Endodermal cell (in vitro differentiated cells): ENCODE results near the gene UBE2I. TPM values are rescaled to one million over a fixed set of nuclear protein-coding genes. Genes with fewer than 3 reads are reported as not detected.

ENCODE experiments used
- DNase-seq: peaks from one replicate; pipeline ENCODE4 v3.0.0-alpha.2; 2017
- H3K27ac ChIP-seq: 2 replicates; pipeline ENCODE4 v1.5.1; 2013; ENCODE audit warnings: mild to moderate bottlenecking, low read depth, low read length, moderate library complexity
- H3K27me3 ChIP-seq: 2 replicates; pipeline ENCODE4 v1.6.1; 2013; ENCODE audit warnings: mild to moderate bottlenecking, low read length, moderate library complexity; ENCODE audit not compliant: insufficient read depth, control insufficient read depth, poor library complexity, severe bottlenecking
- H3K36me3 ChIP-seq: 2 replicates; pipeline ENCODE4 v1.7.0; 2013; ENCODE audit warnings: mild to moderate bottlenecking, low read length, moderate library complexity; ENCODE audit not compliant: control insufficient read depth, insufficient read depth
- H3K4me1 ChIP-seq: one replicate; pipeline ENCODE4 v1.7.0; 2013; ENCODE audit warnings: low read length; ENCODE audit not compliant: control insufficient read depth, insufficient read depth
- H3K4me3 ChIP-seq: 2 replicates; pipeline ENCODE4 v1.5.1; 2013; ENCODE audit warnings: mild to moderate bottlenecking, low read length, moderate library complexity
- H3K9ac ChIP-seq: 2 replicates; pipeline ENCODE4 v1.6.1; 2013; ENCODE audit warnings: mild to moderate bottlenecking, low read length, moderate library complexity; ENCODE audit not compliant: poor library complexity, severe bottlenecking; ENCODE audit errors: extremely low read depth
- H3K9me3 ChIP-seq: 2 replicates; pipeline ENCODE4 v1.6.1; 2013; ENCODE audit warnings: mild to moderate bottlenecking, low read length, moderate library complexity; ENCODE audit not compliant: control insufficient read depth
- H3K27ac Mint-ChIP-seq: 2 replicates; pipeline ENCODE4 v1.8.0; 2020; ENCODE audit warnings: mixed read lengths
- H3K27me3 Mint-ChIP-seq: 2 replicates; pipeline ENCODE4 v1.8.0; 2021; ENCODE audit warnings: mild to moderate bottlenecking, mixed read lengths; ENCODE audit not compliant: insufficient read depth
- H3K36me3 Mint-ChIP-seq: 2 replicates; pipeline ENCODE4 v1.8.0; 2020; ENCODE audit warnings: low read depth, mixed read lengths
- H3K4me1 Mint-ChIP-seq: 2 replicates; pipeline ENCODE4 v1.8.0; 2020; ENCODE audit warnings: mixed read lengths
- H3K4me3 Mint-ChIP-seq: 2 replicates; pipeline ENCODE4 v1.8.0; 2020; ENCODE audit warnings: mild to moderate bottlenecking, moderate library complexity, mixed read lengths
- H3K9me3 Mint-ChIP-seq: 2 replicates; pipeline ENCODE4 v1.8.0; 2020; ENCODE audit warnings: mild to moderate bottlenecking, mixed read lengths
- CTCF ChIP-seq: fragments of 200-600 bp; sonication (generic); conservative IDR thresholded peaks from 2 replicates; pipeline ENCODE4 v1.5.0; 2021; ENCODE audit warnings: antibody characterized with exemption, mild to moderate bottlenecking
- WGBS, 2 experiments: methylation state at CpG; one replicate each; pipeline versions ENCODE4 v1.1.5 to v1.1.7; 2013; ENCODE audit warnings: missing lambda C conversion rate in 2 of 2, mixed read lengths in 1 of 2; ENCODE audit not compliant: insufficient coverage in 1 of 2, insufficient read length in 1 of 2; 5-methylcytosine and 5-hydroxymethylcytosine counted together
- total RNA-seq, 2 donors: library from RNA; stranded (reverse); fragmentation: NEBNext Ultra II Directional in 1 of 2; extraction: Animal tissue kit (Norgen Biotek cat#: 25700) in 1 of 2; gene quantifications; 2 replicates in 1 of 2; 3 replicates in 1 of 2; pipeline ENCODE4 v1.2.1, GENCODE V29; 2021

The UBE2I gene
- total RNA-seq, 2 donors from 2014 or later = 250 to 294 TPM

- no peaks in the 10 kb centered on the region for H3K4me1 ChIP-seq
- WGBS, 2 experiments = 90 to 93% methylated on average over 27 to 30 of the region's 30 CpGs
- H3K9me3 ChIP-seq = no peaks in the 10 kb centered on the region
- no peak for TF ChIP-seq CTCF
- Mint-ChIP-seq H3K27ac (no peak overlapping the region), H3K4me3 (no peak overlapping the region), H3K27me3 (peaks cover 9% of the 10 kb centered on the region), H3K36me3 (no peaks in the 10 kb centered on the region), H3K9me3 (no peaks in the 10 kb centered on the region), H3K4me1 (peaks cover 2% of the 10 kb centered on the region)
- no peak overlapping the region for H3K27ac ChIP-seq
- peaks cover 8% of the 10 kb centered on the region for H3K27me3 ChIP-seq
- no peak overlapping the region for H3K4me3 ChIP-seq
- no peak for DNase-seq
- H3K9ac ChIP-seq = no peak overlapping the region
- no peaks in the 10 kb centered on the region for H3K36me3 ChIP-seq
Observed at GRCh38 chr16:1275791-1276579, 33.5 kb upstream of the UBE2I start.

GRCh38 chr16:1276580-1276878 lies 32.9 kb upstream of the UBE2I start:
- H3K4me1 Mint-ChIP-seq = peaks cover 2% of the 10 kb centered on the region
- no peak overlapping the region for H3K9ac ChIP-seq
- no peaks in the 10 kb centered on the region for H3K9me3 Mint-ChIP-seq
- H3K4me3 ChIP-seq = no peak overlapping the region
- no peaks in the 10 kb centered on the region for H3K9me3 ChIP-seq
- DNase-seq = no peak
- no peak overlapping the region for H3K4me3 Mint-ChIP-seq
- no peak overlapping the region for H3K27ac Mint-ChIP-seq
- no peaks in the 10 kb centered on the region for H3K36me3 ChIP-seq
- TF ChIP-seq CTCF = no peak
- no peaks in the 10 kb centered on the region for H3K36me3 Mint-ChIP-seq
- H3K27me3 ChIP-seq = peaks cover 8% of the 10 kb centered on the region
- no peaks in the 10 kb centered on the region for H3K4me1 ChIP-seq
- H3K27me3 Mint-ChIP-seq = peaks cover 9% of the 10 kb centered on the region
- H3K27ac ChIP-seq = no peak overlapping the region
- 95 to 97% methylated on average over 7 to 12 of the region's 14 CpGs for WGBS, 2 experiments

GRCh38 chr16:1277151-1277598 lies 32.3 kb upstream of the UBE2I start:
- DNase-seq = no peak
- no peaks in the 10 kb centered on the region for H3K9me3 ChIP-seq
- Mint-ChIP-seq H3K4me1 (peaks cover 2% of the 10 kb centered on the region), H3K9me3 (no peaks in the 10 kb centered on the region), H3K27me3 (peaks cover 9% of the 10 kb centered on the region), H3K36me3 (no peaks in the 10 kb centered on the region), H3K27ac (no peak overlapping the region), H3K4me3 (no peak overlapping the region)
- TF ChIP-seq CTCF = no peak
- no peak overlapping the region for H3K9ac ChIP-seq
- no peaks in the 10 kb centered on the region for H3K4me1 ChIP-seq
- H3K27me3 ChIP-seq = peaks cover 8% of the 10 kb centered on the region
- no peaks in the 10 kb centered on the region for H3K36me3 ChIP-seq
- no peak overlapping the region for H3K4me3 ChIP-seq
- 74 to 91% methylated on average over 4 to 19 of the region's 19 CpGs for WGBS, 2 experiments
- no peak overlapping the region for H3K27ac ChIP-seq
